HFFc6 (cell line): ENCODE measurements around the gene GPR142. TPM values are rescaled to one million over a fixed set of nuclear protein-coding genes. Genes with fewer than 3 reads are reported as not detected.

Source experiments
- DNase-seq: peaks from one replicate; pipeline ENCODE4 v3.0.0-alpha.2; 2018
- H3K27ac Mint-ChIP-seq: 2 replicates; pipeline ENCODE4 v1.8.0; 2020; ENCODE audit warnings: mild to moderate bottlenecking, mixed read lengths
- H3K27me3 Mint-ChIP-seq: 2 replicates; pipeline ENCODE4 v1.8.0; 2021; ENCODE audit warnings: mild to moderate bottlenecking, moderate library complexity, mixed read lengths; ENCODE audit not compliant: insufficient read depth
- H3K36me3 Mint-ChIP-seq: 2 replicates; pipeline ENCODE4 v1.8.0; 2021; ENCODE audit warnings: low read depth, mixed read lengths
- H3K4me1 Mint-ChIP-seq: 2 replicates; pipeline ENCODE4 v1.8.0; 2020; ENCODE audit warnings: low read depth, mixed read lengths
- H3K4me3 Mint-ChIP-seq: 2 replicates; pipeline ENCODE4 v1.8.0; 2020; ENCODE audit warnings: mild to moderate bottlenecking, moderate library complexity, mixed read lengths
- H3K9me3 Mint-ChIP-seq: 2 replicates; pipeline ENCODE4 v1.8.0; 2020; ENCODE audit warnings: mild to moderate bottlenecking, mixed read lengths
- total RNA-seq, 6 experiments: library from RNA; stranded (reverse); fragmentation: NEBNext Ultra II Directional; extraction: Animal tissue kit (Norgen Biotek cat#: 25700); gene quantifications; 2 replicates in 1 of 6; 3 replicates in 5 of 6; pipeline ENCODE4 v1.2.3, GENCODE V29; 2021
- TF ChIP-seq, protein P1 (sequence below): fragments of 200-600 bp; sonication (generic); IDR thresholded peaks from 2 replicates; pipeline ENCODE4 v1.5.0; 2021; ENCODE audit warnings: antibody characterized with exemption, mild to moderate bottlenecking

GPR142 gene
- total RNA-seq, 6 experiments from 2014 or later, result not detected

DNA sequence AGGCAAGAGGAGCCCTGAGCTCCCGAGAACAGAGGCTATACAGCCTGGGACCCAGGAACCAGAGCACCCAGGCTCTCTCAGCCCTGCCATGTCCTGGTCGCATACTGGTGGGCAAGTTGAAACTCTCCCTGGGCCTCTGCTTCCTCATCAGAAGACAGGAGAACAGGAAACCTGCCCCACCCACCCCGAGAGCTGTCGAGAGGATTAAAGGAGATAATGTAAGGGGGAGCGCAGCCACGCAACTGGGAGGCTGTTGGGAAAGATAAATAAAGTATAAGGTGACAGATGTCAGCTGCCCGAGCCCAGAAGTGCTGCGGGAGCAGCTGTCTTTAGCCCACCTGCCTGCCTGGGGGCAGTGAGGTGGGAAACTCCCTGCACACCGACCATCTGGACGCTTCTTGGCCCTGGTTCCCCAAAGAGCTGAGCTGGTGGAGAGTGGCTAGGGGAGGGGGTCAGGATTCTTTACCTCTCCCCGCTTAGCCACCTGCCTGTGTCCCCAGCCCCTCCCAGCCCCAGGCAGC is 34.5 kb upstream of the GPR142 start:
- no peaks in the 10 kb centered on the region for H3K36me3 Mint-ChIP-seq
- peaks cover 4% of the 10 kb centered on the region; the same call in 1 of the 2 replicates for H3K27me3 Mint-ChIP-seq
- no peak overlapping the region for H3K4me3 Mint-ChIP-seq
- no peak for DNase-seq
- TF ChIP-seq, protein P1, sequence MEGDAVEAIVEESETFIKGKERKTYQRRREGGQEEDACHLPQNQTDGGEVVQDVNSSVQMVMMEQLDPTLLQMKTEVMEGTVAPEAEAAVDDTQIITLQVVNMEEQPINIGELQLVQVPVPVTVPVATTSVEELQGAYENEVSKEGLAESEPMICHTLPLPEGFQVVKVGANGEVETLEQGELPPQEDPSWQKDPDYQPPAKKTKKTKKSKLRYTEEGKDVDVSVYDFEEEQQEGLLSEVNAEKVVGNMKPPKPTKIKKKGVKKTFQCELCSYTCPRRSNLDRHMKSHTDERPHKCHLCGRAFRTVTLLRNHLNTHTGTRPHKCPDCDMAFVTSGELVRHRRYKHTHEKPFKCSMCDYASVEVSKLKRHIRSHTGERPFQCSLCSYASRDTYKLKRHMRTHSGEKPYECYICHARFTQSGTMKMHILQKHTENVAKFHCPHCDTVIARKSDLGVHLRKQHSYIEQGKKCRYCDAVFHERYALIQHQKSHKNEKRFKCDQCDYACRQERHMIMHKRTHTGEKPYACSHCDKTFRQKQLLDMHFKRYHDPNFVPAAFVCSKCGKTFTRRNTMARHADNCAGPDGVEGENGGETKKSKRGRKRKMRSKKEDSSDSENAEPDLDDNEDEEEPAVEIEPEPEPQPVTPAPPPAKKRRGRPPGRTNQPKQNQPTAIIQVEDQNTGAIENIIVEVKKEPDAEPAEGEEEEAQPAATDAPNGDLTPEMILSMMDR, result no peak
- H3K27ac Mint-ChIP-seq, result no peak overlapping the region
- no peaks in the 10 kb centered on the region for H3K4me1 Mint-ChIP-seq
- peaks cover 46% of the 10 kb centered on the region for H3K9me3 Mint-ChIP-seq

DNA sequence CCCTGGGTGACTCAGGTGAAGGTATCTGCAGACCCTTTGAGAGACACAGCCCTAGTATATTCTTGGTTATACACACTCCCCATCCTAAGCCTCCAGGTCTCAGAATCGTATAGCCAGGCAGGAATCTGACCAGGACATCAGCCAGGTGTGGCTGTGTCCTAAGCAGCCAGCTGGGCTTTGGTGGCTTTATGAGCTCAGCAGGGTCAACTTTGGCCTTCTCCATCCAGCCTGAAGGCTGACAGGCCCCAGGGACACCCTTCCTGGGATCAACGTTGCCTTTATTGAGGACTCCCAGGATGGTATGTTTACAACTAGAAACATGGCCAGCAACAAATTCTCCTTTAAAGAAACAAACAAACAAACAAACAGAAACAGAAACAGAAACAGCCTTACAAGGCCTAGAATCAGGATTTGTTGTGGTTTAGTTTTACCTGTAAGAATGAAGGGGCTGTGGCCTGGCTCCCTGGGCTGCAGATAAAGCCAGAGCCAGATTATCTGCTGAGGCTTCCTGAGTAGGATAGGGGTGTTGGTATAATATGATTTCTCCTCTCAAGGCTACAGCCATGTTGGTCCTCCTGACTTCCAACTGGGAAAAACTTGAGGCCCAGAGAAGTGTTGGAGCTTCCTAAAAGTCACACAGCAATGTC is 32.8 kb upstream of the GPR142 start:
- Mint-ChIP-seq H3K4me3 (no peak overlapping the region), H3K4me1 (no peaks in the 10 kb centered on the region), H3K27me3 (peaks cover 4% of the 10 kb centered on the region; the same call in 1 of the 2 replicates), H3K9me3 (peaks cover 38% of the 10 kb centered on the region), H3K36me3 (no peaks in the 10 kb centered on the region), H3K27ac (no peak overlapping the region)
- no peak for DNase-seq
- TF ChIP-seq, protein P1, result no peak

DNA sequence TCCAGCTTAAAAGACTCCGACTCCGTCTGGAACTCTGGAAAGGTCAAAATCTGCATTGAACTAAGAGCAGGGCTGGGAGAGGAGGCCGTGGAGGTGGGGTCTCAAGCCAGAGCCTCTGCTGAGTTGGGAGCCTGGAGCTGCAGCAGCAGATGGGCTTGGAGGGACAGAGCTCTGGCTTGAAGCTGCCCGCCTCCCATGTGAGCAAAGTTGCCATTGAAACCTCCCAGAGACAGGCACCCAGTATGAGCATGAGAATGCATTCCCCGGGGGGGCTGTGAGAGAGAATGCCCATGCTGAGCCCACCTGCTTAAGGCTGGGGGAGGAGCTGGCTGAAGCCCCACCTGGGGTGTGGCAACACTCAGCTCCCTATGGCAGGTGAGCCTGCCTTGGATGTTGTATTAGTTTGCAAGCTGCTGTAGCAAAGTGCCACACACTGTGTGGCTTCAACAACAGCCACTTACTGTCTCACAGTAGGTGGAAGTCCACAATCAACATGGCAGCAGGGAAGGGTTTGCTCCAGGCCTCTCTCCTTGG is 31.7 kb upstream of the GPR142 start:
- no peaks in the 10 kb centered on the region for H3K36me3 Mint-ChIP-seq
- H3K4me1 Mint-ChIP-seq, result no peaks in the 10 kb centered on the region
- H3K27ac Mint-ChIP-seq, result no peak overlapping the region
- peaks cover 4% of the 10 kb centered on the region; the same call in 1 of the 2 replicates for H3K27me3 Mint-ChIP-seq
- no peak for DNase-seq
- no peak overlapping the region for H3K4me3 Mint-ChIP-seq
- TF ChIP-seq, protein P1, result no peak
- H3K9me3 Mint-ChIP-seq, result peaks cover 43% of the 10 kb centered on the region

DNA sequence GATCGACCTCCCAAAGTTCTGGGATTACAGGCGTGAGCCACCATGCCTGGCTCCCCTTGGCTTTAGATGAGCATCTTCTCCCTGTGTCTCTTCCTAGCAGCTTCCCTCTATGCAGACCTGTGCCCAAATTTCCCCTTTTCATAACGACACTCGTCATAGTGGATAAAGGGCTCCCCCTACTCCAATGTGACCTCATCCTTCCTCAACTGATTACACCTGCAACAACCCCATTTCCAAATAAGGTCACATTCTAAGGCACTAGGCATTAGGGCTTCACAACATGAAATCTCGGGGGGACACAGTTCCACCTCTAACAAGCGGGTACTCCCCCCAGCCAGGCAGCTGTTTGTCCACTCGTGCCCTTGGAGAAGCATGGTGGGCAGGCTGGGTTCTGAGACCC is 31.0 kb upstream of the GPR142 start:
- H3K27ac Mint-ChIP-seq, result no peak overlapping the region
- no peak for DNase-seq
- TF ChIP-seq, protein P1, result no peak
- H3K9me3 Mint-ChIP-seq, result peaks cover 43% of the 10 kb centered on the region
- no peak overlapping the region for H3K4me3 Mint-ChIP-seq
- H3K36me3 Mint-ChIP-seq, result no peaks in the 10 kb centered on the region
- no peaks in the 10 kb centered on the region for H3K4me1 Mint-ChIP-seq
- H3K27me3 Mint-ChIP-seq, result peaks cover 4% of the 10 kb centered on the region; the same call in 1 of the 2 replicates

DNA sequence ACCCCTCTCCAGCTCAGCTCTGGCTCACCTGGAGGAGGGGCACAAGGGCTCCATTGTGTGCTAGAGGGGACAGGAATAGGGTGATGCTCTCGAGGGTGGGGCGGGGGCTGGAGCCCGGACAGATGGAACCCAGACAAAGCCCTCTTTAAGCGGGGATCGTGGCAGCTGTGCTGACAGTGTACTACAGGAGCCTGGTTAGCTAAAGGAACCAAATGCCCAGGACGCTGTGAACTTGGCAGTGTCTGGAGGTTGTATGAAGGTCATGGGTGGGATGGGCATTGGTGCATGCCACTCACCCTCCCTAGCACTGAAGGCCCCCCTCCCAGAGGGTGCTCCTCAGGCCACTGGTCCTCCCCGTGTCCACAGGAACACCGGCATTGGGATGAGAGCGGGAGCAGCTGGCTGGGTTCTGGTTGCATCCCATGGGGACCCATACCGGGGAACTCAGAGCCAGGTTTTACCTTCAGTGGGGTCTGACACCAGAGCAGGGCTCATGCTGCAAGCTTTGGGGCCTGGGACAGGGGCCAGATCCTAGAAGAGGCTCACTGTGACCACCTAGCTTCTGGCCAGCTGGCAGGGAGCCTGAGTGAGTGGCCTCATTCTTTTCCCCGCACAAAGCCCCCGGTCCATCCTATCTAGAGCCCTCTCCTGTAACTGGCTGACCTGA is 29.3 kb upstream of the GPR142 start:
- H3K4me1 Mint-ChIP-seq, result no peaks in the 10 kb centered on the region
- no peak for DNase-seq
- no peak overlapping the region for H3K4me3 Mint-ChIP-seq
- TF ChIP-seq, protein P1, result no peak
- peaks cover 43% of the 10 kb centered on the region for H3K9me3 Mint-ChIP-seq
- no peaks in the 10 kb centered on the region for H3K36me3 Mint-ChIP-seq
- peaks cover 4% of the 10 kb centered on the region; the same call in 1 of the 2 replicates for H3K27me3 Mint-ChIP-seq
- no peak overlapping the region for H3K27ac Mint-ChIP-seq
